ENCODE data around the gene IDI1.

DNA sequence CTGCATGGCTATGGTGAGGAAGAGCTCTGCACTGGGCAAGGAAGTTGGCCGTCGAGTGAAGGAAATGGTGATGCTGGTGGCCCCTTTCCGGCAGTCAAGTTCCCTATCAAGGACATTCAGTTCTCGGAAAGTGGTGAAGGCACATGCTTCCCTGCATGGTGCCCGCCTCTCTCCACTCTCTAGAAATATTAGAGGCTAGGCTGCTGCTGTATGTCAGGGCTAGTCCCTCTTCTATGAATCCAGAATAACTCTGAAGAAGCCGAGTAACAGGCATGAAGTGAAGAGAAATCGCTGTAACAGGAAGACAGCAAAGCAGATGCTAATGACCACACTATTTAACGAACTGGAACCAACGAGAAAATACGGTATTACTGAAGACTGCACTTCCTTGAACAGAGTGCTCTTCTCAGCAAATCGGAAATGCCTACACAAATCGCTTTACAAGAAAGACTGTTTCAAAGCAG is 5.4 kb downstream of the IDI1 start:
- TF ChIP-seq CTCF (IDR thresholded peaks at IDR 0.05; ENCODE audit: low read length) (no peak), EZH2 (optimal IDR thresholded peaks at IDR 0.05; ENCODE audit: low read depth, low read length) (no peak)

Data from MM.1S (cell line).